Subcutaneous abdominal adipose tissue (tissue), 5 donors: Measurements from ENCODE around the gene EPB41.
A peak's percentile ranks its signal among the peaks of the same experiment; 100 is the strongest.
"Not testable (repeated sequence)": the region's sequence is repeated elsewhere in the genome, so short reads cannot be mapped to it uniquely, and the experiment has no call there.

Experiments
- H3K27ac ChIP-seq: one replicate; pipeline ENCODE4 v1.7.0; 2013; ENCODE audit warnings: low read depth, mild to moderate bottlenecking, inconsistent platforms, low read length, moderate library complexity
- H3K27me3 ChIP-seq, 5 donors: one replicate each; pipeline ENCODE4 v1.7.0; 2013; ENCODE audit warnings: low read length in 5 of 5, inconsistent platforms in 1 of 5; ENCODE audit not compliant: control insufficient read depth in 5 of 5, insufficient read depth in 4 of 5
- H3K36me3 ChIP-seq, 5 donors: one replicate each; pipeline ENCODE4 v1.7.0; 2013; ENCODE audit warnings: low read length in 5 of 5; ENCODE audit not compliant: control insufficient read depth in 5 of 5, insufficient read depth in 5 of 5
- H3K4me1 ChIP-seq, 5 donors: one replicate each; pipeline ENCODE4 v1.7.0; 2013; ENCODE audit warnings: low read length in 5 of 5, mild to moderate bottlenecking in 3 of 5, moderate library complexity in 1 of 5; ENCODE audit not compliant: control insufficient read depth in 5 of 5, insufficient read depth in 5 of 5
- H3K4me3 ChIP-seq, 5 donors: one replicate each; pipeline ENCODE4 v1.7.0; 2013; ENCODE audit warnings: low read length in 5 of 5, low read depth in 1 of 5
- H3K9ac ChIP-seq, 5 donors: one replicate each; pipeline ENCODE4 v1.7.0; 2013; ENCODE audit warnings: low read length in 5 of 5, mild to moderate bottlenecking in 4 of 5, moderate library complexity in 3 of 5
- H3K9me3 ChIP-seq, 5 donors: one replicate each; pipeline ENCODE4 v1.7.0; 2013; ENCODE audit warnings: low read length in 5 of 5; ENCODE audit not compliant: control insufficient read depth in 5 of 5
- donor health status: healthy.
- donor health status: healthy.
- donor health status: healthy.
- donor health status: healthy.
- donor health status: healthy.

The EPB41 gene

DNA sequence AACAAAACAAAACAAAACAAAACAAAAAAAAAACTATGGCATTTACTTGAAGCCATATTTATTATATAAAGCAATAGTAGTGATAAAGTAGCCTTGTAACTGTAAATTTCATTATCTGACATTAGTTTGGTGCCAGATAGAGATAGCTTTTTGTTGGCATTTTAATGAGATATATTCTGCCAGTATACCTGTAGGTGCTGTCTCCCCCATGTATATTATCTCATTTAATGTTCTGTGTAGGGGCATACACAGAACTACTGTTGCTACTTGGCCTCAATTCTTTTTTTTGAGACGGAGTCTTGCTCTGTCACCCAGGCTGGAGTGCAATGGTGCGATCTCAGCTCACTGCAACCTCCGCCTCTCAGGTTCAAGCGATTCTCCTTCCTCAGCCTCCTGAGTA lies 141.9 kb downstream of the EPB41 start:
- Histone ChIP-seq H3K27me3 (no peaks in the 10 kb centered on the region), H3K4me1 (peaks cover 0 to 46% (median 11%) of the 10 kb centered on the region in 5 donors), H3K9ac (no peak overlapping the region), H3K27ac (no peak overlapping the region), H3K4me3 (no peak overlapping the region), H3K9me3 (no peaks in the 10 kb centered on the region), H3K36me3 (peaks cover 0 to 4% (median 0%) of the 10 kb centered on the region in 5 donors)

DNA sequence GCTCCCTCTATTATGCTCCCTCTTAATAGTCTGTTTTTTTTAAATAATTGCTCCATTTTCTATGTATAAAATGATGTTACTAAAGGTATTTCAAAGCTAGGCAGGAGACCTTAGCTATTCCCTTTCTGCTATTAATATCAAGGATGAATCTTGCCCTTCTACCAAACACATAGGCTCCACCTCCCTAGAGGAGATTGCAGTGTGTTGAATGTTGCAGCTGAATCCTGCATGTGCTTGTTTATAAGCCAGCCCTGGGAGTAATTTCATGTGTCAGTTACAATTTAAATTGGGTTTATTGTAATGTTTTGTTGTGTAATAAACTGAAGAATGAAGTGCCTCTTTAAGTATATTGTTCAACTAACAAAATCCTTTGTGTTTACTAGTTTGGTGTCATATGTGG lies 143.3 kb downstream of the EPB41 start:
- Histone ChIP-seq H3K4me1 (peaks cover 0 to 38% (median 9%) of the 10 kb centered on the region in 5 donors), H3K9me3 (no peaks in the 10 kb centered on the region), H3K27me3 (no peaks in the 10 kb centered on the region), H3K4me3 (no peak overlapping the region), H3K36me3 (peaks cover 0 to 4% (median 0%) of the 10 kb centered on the region in 5 donors), H3K9ac (no peak overlapping the region), H3K27ac (peak overlapping the region; percentile 44)

DNA sequence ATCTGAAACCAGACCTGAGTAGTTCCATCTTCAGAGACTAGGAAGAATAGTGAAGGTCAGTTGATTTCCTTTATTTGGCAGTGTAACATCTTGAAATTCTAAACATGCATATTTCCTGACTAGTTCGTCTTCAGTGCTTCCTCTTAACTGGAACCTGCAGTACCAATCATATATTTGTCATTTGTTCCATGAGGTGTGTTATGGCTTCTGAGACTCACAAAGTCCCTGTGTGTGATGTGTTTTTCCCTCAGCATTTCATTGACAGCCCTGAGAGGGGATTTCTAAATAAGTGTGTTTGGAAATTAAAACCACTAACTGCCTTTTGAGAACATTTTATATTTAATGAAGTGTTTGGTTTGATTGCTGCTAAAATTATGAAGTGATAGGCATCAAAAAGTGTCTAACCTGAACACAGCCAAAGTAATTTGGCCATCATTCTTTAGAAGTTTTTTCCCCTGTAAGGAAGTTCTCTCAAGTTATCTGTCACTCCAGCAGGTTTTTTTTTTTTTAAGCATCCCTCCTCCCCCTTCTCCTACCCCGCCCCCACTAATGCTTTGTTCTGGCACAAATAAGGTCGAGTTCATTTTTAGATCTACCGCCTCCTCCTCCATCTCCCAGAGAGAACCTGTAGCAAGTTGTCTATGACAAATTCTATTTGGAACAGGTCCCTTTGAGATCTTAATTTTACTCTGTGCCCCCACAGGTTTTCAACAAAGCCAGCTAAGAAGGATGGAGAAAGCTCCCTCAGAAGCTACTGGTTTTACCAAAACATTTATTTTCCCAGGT lies 148.0 kb downstream of the EPB41 start:
- no peak overlapping the region for H3K27ac ChIP-seq
- peaks cover 5 to 7% (median 6%) of the 10 kb centered on the region in 5 donors for H3K36me3 ChIP-seq
- no peak overlapping the region for H3K4me3 ChIP-seq
- peaks cover 0 to 17% (median 3%) of the 10 kb centered on the region in 5 donors for H3K4me1 ChIP-seq
- no peaks in the 10 kb centered on the region for H3K27me3 ChIP-seq
- no peak overlapping the region for H3K9ac ChIP-seq
- no peaks in the 10 kb centered on the region for H3K9me3 ChIP-seq

DNA sequence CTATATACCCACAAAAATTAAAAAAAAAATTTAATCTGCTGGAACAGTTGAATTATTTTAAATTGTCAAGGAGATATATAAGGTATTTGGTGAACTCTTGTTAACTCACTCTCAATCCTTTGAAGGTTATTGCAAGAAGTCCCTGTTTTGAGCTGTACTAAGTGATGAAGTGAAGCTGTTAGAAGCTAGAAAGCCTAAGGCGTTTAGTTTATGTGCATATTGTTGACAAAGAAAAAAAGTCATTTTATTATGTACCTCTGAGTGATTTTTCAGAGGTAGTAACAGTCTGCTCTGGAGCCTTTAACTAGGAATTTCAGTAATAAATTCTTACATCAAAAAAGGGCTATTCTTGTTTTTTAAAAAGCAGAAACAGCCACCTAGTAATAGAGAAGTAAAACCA lies 149.7 kb downstream of the EPB41 start:
- Histone ChIP-seq H3K36me3 (peaks cover 5 to 12% (median 6%) of the 10 kb centered on the region in 5 donors), H3K4me3 (no peak overlapping the region), H3K9me3 (no peaks in the 10 kb centered on the region), H3K27ac (no peak overlapping the region), H3K9ac (no peak overlapping the region), H3K4me1 (peaks cover 0 to 10% (median 0%) of the 10 kb centered on the region in 5 donors), H3K27me3 (no peaks in the 10 kb centered on the region)

DNA sequence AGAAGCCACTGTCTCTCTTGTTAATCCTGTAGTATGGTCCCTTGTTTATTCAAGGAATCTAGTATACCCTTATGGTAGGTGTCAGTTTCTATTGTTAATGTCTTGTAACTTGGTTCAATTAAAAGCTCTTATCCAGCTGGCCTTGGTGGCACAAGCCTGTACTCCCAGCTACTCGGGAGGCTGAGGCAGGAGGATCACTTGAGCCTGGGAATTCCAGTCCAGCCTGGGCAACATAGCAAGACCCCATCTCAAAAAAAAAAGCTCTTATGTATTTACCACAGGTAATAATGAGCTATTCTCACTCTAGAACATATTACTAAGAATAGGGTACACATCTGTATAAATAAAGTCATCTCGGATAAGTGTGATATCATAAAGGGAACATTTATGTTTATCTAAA lies 162.8 kb downstream of the EPB41 start:
- H3K9ac ChIP-seq = no peak overlapping the region
- no peak overlapping the region for H3K4me3 ChIP-seq
- no peaks in the 10 kb centered on the region for H3K27me3 ChIP-seq
- H3K36me3 ChIP-seq = peaks cover 0 to 3% (median 0%) of the 10 kb centered on the region in 5 donors
- no peaks in the 10 kb centered on the region for H3K9me3 ChIP-seq
- H3K27ac ChIP-seq = no peak overlapping the region
- peaks cover 0 to 4% (median 0%) of the 10 kb centered on the region in 5 donors for H3K4me1 ChIP-seq

DNA sequence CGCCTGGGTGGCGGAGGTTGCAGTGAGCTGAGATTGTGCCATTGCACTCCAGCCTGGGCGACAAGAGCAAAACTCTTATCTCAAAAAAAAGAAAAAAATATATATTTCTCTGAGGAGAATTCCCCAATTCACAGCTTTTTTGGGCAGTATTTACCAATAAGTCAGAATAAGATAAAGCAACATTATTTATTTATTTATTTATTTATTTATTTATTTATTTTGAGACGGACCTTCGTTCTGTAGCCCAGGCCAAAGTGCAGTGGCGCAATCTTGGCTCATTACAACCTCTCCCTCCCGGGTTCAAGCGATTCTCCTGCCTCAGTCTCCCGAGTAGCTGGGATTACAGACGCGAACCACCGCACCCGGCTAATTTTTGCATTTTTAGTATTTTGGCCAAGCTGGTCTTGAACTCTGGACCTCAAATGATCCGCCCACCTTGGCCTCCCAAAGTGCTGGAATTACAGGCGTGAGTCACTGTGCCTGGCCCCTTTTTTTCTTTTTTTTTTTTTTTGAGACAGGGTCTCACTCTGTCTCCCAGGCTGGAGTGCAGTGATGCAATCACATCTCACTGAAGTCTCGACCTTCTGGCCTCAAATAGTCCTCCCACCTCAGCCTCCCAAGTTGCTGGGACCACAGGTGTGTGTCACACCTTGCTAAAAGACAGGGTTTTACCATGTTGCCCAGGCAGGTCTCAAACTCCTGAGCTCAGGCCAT lies 165.7 kb downstream of the EPB41 start:
- not testable (repeated sequence) for H3K27ac ChIP-seq, H3K9me3 ChIP-seq, H3K9ac ChIP-seq, H3K4me1 ChIP-seq, H3K4me3 ChIP-seq, H3K36me3 ChIP-seq, H3K27me3 ChIP-seq

DNA sequence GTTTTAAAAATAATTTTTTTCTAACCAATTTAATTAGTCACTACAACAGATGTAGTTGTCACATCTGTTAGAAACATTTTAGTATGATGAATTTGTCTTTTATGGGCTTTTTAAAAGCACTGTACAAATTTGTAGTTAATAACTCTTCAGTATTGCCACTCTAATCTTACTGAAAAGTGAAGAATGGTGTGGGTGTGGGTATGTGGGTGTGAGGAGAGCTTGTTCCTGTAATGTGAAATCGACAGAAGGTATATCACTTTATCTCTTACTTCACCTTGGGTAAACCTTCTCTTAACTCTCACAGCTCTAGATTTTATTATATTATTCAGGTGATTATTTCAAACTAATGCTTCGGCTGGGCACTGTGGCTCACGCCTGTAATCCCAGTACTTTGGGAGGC lies 166.8 kb downstream of the EPB41 start:
- H3K9me3 ChIP-seq = no peaks in the 10 kb centered on the region
- H3K4me1 ChIP-seq = no peaks in the 10 kb centered on the region
- H3K9ac ChIP-seq = no peak overlapping the region
- no peak overlapping the region for H3K4me3 ChIP-seq
- no peak overlapping the region for H3K27ac ChIP-seq
- H3K27me3 ChIP-seq = no peaks in the 10 kb centered on the region
- no peaks in the 10 kb centered on the region for H3K36me3 ChIP-seq

DNA sequence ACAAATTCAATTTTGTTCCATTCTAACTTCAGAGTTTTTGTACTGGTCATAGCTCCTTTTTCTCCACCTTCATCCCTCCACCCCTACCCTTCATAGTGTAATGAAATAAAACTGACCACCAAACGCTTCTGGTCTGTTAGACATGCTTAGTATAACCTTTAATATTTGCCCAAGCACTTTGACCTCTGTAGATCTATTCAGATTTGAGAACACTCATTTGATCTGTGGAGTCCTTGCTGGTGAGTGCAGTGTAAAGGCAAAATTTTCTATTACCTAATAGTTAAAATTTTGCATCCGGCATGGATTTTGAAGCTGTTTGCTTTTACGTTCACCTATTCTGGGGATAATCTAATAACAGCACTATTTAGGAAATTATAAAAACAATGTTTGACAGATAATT lies 168.2 kb downstream of the EPB41 start:
- no peak overlapping the region for H3K27ac ChIP-seq
- no peaks in the 10 kb centered on the region for H3K36me3 ChIP-seq
- H3K4me1 ChIP-seq = no peaks in the 10 kb centered on the region
- H3K9me3 ChIP-seq = no peaks in the 10 kb centered on the region
- H3K4me3 ChIP-seq = no peak overlapping the region
- H3K9ac ChIP-seq = no peak overlapping the region
- no peaks in the 10 kb centered on the region for H3K27me3 ChIP-seq

DNA sequence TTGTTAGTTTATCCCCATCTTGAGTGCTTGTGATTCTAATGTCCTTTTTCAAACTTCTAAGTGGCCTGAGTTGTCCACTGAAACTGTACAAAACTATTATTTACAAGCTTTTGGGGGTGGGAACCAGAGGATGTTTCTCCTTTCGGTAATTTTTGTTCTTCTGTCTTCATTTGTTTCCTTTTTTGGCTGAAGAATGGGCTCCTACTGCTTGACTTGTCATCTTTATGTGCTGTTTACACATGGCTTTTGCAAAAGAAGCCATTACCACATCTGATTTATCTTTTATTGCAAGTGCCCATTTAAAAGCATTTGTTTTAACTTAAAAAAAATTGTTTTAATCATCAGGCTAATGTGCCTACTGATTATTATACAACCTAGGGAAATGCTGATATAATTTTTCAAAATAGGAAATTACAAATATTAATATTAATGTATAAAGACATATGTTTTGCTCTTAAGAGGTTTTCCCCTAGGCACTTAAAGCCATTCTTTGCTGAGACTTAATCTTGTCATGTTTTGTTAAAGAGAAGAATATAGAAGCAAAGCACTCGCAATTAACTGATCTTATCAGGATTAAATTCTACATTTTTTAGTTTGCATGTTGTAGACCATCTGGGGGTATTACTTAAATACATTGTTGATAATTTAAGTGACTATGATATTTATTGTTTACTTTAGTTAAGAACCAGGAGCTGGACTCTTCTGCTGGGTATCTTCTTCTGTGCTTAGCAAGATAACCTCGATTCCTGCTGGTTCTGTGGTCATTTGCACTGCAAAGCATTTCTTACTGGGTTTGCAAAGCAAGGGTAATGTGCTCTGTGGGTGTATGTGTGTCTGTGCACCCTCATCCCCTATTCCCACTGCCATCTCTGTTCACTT lies 169.2 kb downstream of the EPB41 start:
- H3K36me3 ChIP-seq = no peaks in the 10 kb centered on the region

DNA sequence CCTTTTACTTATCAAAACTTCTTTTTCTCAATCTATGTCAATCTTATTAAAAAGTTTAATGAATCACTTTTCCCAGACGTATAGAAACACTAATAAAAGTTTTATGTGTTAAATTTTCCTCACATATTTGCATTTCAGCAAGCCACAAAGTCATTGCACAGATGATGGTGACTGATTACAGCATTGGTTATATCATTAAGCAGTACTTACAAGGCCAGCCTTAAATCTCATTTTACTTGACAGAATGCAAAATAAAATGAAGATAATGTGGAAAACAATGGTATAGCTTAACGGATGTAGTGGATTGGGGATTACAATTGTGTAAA lies 169.8 kb downstream of the EPB41 start:
- Histone ChIP-seq H3K27me3 (no peaks in the 10 kb centered on the region), H3K9me3 (no peaks in the 10 kb centered on the region), H3K36me3 (no peaks in the 10 kb centered on the region), H3K27ac (no peak overlapping the region), H3K9ac (no peak overlapping the region), H3K4me1 (no peaks in the 10 kb centered on the region), H3K4me3 (no peak overlapping the region)

More for the DNA sequence above, 169.2 kb downstream of the EPB41 start:
- H3K4me3 ChIP-seq = no peak overlapping the region
- no peaks in the 10 kb centered on the region for H3K27me3 ChIP-seq
- H3K9me3 ChIP-seq = no peaks in the 10 kb centered on the region
- no peak overlapping the region for H3K9ac ChIP-seq
- H3K4me1 ChIP-seq = no peaks in the 10 kb centered on the region
- no peak overlapping the region for H3K27ac ChIP-seq
